Kidney epithelial cell (primary cell): ENCODE results near the gene GMPPB. TPM values are rescaled to one million over a fixed set of nuclear protein-coding genes. Genes with fewer than 3 reads are reported as not detected.

ENCODE experiments used
- DNase-seq: peaks from one replicate; pipeline ENCODE4 v3.0.0-alpha.2; 2010; ENCODE audit warnings: low read depth
- H3K27me3 ChIP-seq: 2 replicates; pipeline ENCODE4 v1.6.0; 2011; ENCODE audit warnings: low read length; ENCODE audit not compliant: control insufficient read depth, insufficient read depth
- H3K36me3 ChIP-seq: 2 replicates; pipeline ENCODE4 v1.5.1; 2011; ENCODE audit warnings: low read length; ENCODE audit not compliant: control insufficient read depth, insufficient read depth
- H3K4me3 ChIP-seq: 2 replicates; pipeline ENCODE4 v1.5.1; 2011; ENCODE audit warnings: low read depth, mild to moderate bottlenecking, control low read depth, low read length
- total RNA-seq: library from RNA; depleted of rRNA; stranded (reverse); fragments of >200 nt; gene quantifications from 2 replicates; pipeline ENCODE4 v1.2.3, GENCODE V29; 2015
- TF ChIP-seq, protein P1 (sequence below): IDR thresholded peaks from 2 replicates; pipeline ENCODE4 v1.5.1; 2011; ENCODE audit warnings: mild to moderate bottlenecking, moderate library complexity, low read length, control low read depth, inconsistent platforms; ENCODE audit not compliant: insufficient read depth, poor library complexity, severe bottlenecking

The GMPPB gene
- total RNA-seq, 1 donor from 2014 or later, result 53.2 TPM

DNA sequence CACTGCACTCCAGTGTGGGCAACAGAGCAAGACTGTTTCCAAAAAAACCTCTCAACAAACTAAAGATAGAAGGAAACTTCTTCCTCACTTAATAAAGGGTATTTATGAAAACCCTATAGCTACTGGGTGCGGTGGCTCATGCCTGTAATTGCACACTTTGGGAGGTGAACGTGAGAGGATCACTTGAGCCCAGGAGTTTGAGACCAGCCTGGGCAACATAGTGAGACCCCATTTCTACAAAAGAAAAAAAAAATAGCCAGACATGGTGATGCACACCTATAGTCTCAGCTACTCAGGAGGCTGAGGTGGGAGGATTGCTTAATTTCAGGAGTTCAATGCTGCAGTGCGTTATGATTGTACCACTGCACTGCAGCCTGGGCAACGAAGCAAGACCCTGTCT lies 40.2 kb upstream of the GMPPB start:
- no peaks in the 10 kb centered on the region for H3K36me3 ChIP-seq
- H3K27me3 ChIP-seq, result no peaks in the 10 kb centered on the region
- no peak for DNase-seq
- no peak overlapping the region for H3K4me3 ChIP-seq
- TF ChIP-seq, protein P1, sequence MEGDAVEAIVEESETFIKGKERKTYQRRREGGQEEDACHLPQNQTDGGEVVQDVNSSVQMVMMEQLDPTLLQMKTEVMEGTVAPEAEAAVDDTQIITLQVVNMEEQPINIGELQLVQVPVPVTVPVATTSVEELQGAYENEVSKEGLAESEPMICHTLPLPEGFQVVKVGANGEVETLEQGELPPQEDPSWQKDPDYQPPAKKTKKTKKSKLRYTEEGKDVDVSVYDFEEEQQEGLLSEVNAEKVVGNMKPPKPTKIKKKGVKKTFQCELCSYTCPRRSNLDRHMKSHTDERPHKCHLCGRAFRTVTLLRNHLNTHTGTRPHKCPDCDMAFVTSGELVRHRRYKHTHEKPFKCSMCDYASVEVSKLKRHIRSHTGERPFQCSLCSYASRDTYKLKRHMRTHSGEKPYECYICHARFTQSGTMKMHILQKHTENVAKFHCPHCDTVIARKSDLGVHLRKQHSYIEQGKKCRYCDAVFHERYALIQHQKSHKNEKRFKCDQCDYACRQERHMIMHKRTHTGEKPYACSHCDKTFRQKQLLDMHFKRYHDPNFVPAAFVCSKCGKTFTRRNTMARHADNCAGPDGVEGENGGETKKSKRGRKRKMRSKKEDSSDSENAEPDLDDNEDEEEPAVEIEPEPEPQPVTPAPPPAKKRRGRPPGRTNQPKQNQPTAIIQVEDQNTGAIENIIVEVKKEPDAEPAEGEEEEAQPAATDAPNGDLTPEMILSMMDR, result no peak

DNA sequence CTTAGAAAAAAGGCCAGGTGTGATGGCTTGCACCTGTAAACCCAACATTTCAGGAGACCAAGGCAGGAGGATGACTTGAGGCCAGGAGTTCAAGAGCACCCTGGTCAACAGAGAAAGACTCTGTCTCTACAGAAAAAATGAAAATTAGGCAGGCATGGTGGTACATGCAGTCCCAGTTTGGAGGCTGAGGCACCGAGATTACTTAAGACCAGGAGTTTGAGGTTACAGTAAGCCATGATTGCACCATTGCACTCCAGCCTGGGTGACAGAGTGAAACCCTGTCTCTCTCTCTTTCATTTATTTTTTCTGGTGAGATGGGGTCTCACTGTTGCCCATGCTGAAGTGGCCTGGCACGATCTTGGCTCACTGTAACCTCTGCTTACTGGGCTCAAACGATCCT lies 37.9 kb upstream of the GMPPB start:
- Histone ChIP-seq H3K4me3 (no peak overlapping the region), H3K36me3 (no peaks in the 10 kb centered on the region), H3K27me3 (no peaks in the 10 kb centered on the region)
- DNase-seq, result no peak
- TF ChIP-seq, protein P1, result no peak

DNA sequence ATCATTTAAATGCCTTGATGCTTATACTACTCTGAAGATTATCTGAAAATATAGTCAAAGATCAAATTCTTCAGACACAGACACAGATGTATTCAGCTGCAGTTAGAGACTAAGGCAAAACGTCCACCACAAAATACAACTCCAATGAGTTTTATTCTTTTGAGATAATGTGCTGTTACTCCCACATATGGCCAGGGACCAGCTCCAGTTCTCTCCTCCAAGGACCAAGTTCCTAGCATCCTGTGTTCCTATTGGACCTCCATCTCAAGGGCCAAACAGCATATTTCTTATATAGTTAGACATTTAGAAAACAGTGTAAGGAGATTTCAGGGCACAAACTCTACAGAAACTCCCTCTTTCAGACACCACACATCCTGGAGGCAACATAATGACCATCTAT lies 35.5 kb upstream of the GMPPB start:
- DNase-seq, result no peak
- no peaks in the 10 kb centered on the region for H3K27me3 ChIP-seq
- H3K4me3 ChIP-seq, result no peak overlapping the region
- TF ChIP-seq, protein P1, result no peak
- H3K36me3 ChIP-seq, result no peaks in the 10 kb centered on the region

DNA sequence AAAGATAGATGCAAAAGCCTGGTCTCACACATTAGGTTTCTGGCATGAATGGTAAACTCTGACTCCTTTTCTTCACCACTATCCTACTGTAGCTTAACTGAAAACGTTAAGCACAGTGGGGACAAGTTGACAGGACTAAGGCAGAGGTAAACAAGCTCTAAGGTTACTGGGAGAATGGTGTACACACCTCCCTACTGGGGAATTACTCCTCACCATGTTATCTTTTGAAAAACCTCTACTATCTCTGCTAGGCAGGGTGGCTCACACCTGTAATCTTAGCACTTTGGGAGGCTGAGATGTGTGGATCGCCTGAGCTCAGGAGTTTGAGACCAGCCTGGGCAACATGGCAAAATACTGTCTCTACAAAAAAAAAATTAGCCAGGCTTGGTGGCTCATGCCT lies 33.4 kb upstream of the GMPPB start:
- DNase-seq, result no peak
- TF ChIP-seq, protein P1, result no peak
- H3K4me3 ChIP-seq, result no peak overlapping the region
- H3K36me3 ChIP-seq, result no peaks in the 10 kb centered on the region
- no peaks in the 10 kb centered on the region for H3K27me3 ChIP-seq

DNA sequence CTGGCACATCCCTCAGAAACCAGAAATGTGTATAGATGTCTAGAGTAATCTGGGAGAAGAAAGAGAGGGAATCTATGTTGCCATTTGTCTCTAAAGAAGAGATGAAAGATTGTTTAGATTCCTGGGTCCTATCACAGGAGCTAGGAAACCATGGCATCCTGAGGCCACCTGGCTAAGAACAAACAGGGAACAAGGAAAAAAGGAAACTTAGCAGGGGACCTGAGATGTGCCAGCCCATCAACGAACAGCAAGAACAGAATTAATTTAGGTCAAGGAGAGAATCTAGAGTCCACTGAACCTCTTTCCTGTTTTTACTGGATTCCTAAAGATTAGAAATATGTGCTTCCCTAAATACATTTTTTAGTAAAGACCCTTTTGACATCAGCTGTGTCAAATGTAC lies 32.3 kb upstream of the GMPPB start:
- TF ChIP-seq, protein P1, result no peak
- DNase-seq, result no peak
- Histone ChIP-seq H3K36me3 (no peaks in the 10 kb centered on the region), H3K27me3 (no peaks in the 10 kb centered on the region), H3K4me3 (no peak overlapping the region)

DNA sequence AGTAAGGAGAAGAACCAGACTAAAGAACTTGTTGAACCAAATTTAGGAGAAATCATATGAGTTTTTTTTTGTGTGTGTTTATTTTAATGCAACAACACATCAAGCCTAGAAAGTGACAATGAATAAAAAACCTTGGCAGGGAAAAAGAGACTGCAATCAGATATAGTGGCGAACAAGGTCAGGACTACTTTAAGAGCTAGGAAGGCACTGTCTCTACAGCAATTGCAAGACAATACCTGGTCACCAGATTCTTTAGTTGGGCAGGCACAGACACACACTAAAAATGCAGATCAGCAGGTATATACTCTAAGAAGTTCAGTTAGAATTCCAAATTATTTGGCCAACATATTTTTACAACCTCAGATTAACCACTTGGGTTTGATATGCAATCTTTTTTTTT lies 30.8 kb upstream of the GMPPB start:
- Histone ChIP-seq H3K36me3 (no peaks in the 10 kb centered on the region), H3K4me3 (no peak overlapping the region), H3K27me3 (no peaks in the 10 kb centered on the region)
- DNase-seq, result no peak
- TF ChIP-seq, protein P1, result no peak
